GM19043 (cell line): ENCODE measurements around the gene RTL9.

Source experiments
- ATAC-seq: cut with Tn5 transposase; IDR thresholded peaks from one replicate; pipeline ENCODE4 v1.9.1; 2021; ENCODE audit warnings: low read depth; ENCODE audit not compliant: unreplicated experiment

Gene RTL9

GRCh38 chrX:110341189-110342035 lies 17.2 kb upstream of the RTL9 start:
- ATAC-seq, result peak; percentile 81

DNA sequence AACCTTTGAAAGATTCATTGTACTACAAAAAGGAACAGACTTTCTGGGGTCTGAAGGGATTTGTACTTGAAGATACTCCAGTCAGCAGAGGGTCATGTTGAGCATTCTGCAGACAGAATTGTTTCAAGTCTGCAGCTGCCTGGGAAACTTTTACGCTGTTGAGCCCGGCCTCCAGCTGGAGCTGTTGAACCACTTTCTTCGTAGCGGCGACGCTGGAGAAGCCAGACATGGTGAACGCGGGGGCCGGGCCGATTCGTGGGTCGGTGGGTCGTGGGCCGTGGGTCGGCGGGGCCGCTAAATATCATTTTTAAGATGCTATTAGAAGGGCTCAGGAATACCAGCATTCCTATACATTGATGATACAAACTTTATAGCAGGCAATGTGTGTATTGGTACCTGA lies 12.0 kb upstream of the RTL9 start:
- ATAC-seq, result no peak

DNA sequence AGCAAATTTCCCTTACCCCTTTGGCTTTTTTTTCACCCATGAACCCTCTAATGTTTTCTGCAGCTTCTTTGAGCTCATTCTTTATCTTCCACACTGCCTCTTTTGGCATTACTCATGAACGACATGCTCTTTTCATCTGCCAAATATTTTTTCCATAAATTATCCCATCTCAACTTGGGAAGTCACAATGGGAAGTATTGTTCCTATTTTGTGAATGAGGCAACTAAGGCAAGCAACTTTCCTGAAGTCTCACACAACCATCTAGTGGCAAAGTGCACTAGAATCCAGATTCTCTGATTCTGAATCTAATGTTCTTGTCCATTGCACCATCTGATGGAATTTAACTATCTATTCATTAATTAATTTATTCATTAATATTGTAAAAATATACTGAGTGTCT lies 625 bp downstream of the RTL9 start:
- no peak for ATAC-seq

DNA sequence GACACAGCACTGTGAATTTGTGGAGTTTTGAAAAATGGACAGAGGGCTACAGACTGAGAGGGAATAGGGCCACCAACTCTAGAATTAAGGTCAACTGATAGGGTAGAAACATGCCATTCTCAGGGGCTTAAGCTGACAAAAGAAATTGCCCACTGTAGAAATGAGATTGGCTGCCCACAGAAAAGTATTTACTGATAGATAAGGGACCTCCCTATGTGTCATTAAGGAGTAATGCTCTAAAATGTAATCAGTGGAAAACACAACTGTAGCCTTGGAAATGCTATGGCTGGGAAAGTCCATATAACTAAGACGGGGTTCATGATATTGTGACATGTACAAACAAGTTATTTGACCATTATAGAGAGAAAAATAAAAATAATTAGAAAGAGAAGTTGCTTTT lies 4.6 kb downstream of the RTL9 start:
- ATAC-seq, result no peak

DNA sequence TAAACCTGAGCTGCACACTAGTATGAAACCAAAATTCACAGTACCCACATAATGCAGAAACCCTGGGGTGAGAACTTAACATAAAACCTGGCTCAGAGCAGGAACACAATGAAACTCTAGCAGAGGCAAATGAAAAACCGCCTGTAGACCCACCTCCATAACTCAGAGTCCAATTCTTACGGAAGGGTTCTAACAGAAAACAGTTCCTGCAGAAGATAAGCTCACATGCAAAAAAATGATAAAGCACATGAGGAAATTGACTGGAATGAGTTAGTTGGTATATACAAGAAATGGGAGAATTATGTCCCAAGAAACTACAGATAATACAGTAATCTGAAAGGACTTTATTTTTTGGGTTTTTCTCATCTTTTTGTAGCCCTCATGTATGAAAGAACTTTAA lies 14.7 kb downstream of the RTL9 start:
- no peak for ATAC-seq

DNA sequence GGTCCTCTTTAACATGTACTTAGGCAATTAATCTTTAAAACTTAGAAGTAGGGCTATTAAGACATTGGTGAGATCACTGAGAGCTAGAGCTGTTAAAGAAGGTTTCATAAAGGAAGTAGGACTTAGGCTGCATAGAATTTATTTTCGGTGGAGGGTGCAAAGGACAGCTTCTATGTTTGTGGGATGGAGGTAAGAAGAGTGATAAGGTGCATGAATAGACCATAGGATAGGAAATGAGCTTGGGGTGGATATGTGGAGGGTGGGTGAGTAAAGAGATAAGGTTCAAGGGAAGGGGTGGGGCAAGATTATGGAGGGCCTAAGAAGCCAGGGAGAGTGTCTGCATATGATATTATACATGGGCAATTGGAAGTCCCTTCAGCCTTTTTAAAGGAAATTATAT lies 15.9 kb downstream of the RTL9 start:
- ATAC-seq, result no peak

DNA sequence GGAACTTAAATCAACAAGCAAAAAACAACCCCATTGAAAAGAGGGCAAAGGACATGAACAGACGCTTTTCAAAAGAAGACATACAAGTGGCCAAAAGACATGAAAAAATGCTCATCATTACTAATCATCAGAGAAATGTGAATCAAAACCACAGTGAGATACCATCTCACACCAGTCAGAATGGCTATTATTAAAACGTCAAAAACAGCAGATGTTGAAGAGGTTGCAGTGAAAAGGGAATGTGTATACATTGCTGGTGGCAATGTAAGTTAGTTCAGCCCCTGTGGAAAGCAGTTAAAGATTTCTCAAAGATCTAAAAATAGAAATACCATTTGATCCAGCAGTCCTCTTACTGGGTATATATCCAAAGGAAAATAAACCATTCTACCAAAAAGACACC lies 22.6 kb downstream of the RTL9 start:
- ATAC-seq, result no peak

GRCh38 chrX:110383414-110383813 lies 24.8 kb downstream of the RTL9 start:
- no peak for ATAC-seq

DNA sequence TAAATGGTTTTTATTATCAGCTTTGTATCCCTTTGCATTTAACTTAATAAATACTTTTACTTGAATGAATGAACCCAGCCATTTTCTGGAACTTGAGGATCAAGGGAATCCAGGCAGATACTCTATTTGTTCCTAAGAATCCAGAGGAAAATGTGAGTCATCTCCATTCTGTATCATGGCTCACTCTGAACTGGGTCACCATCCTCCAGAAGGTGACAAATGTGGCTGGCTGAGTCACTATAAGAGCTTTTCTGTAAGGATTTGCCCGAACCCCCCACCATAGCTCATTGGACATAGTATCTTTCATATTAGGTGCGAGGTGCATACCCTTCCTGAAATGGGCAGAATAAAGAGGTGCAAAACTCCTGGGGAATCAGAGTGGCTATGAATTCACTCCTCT lies 25.8 kb downstream of the RTL9 start:
- ATAC-seq, result no peak

- ATAC-seq, result no peak
Observed at GRCh38 chrX:110389570-110389969, 30.9 kb downstream of the RTL9 start.

DNA sequence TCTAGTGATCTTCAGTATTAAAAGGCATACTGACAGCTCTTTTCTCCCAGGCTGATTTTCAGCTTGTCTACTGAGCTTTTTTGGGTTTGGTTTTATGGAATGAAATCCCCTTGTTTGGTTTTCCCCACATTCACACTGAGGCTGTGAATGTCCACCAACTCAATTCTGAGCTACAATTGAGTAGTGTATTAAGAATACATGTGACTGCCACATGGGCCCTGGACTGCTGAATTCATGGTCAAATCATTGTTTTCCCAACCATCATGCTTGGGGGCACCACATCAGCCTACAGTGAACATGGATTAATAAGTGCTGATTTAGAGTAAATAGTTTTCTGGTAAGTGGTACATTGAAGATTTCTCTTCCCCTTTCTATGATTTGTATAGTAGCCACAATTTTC lies 32.4 kb downstream of the RTL9 start:
- no peak for ATAC-seq

DNA sequence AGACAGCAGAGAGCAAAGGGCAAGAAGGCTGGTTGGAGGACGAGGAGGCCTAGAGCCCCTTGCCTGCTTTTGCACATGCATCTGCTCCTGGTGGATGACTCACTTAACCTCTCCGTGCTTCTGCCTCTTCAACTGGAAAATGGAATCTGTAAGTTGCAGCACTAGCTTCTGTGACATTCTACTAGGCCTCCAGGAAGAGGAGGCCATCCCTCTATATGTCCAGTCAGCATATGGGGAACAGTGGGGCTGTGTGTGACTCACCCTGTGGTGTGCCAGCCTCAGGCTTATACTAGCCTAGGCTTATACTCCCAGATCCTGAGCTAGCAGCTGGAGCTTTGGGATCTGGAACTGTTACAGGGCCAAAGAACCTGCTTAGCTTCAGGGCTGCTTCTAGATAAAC lies 36.0 kb downstream of the RTL9 start:
- no peak for ATAC-seq

- no peak for ATAC-seq
Observed at GRCh38 chrX:110395877-110396276, 37.2 kb downstream of the RTL9 start.

- ATAC-seq, result no peak
Observed at GRCh38 chrX:110396735-110397134, 38.1 kb downstream of the RTL9 start.

DNA sequence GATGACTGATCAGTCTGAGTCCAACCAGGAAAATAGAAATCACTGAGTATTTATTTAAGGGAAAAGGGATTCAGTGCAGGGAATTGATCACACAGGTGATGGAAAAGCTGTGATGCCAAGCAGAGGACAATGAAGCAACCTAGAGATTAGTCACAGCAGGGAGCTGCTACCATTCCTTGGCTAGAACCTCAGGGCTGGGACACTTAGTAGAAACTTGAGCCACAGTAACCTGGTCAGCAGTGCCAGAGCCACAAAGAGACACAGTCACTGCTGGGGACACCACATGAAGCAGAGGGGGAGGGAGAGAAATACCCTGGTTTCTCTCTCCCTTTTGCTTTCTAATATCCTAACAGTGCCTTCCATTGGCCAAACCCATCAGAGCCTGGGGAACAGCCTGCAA lies 38.7 kb downstream of the RTL9 start:
- no peak for ATAC-seq

- ATAC-seq, result no peak
Observed at GRCh38 chrX:110397904-110398303, 39.3 kb downstream of the RTL9 start.

- ATAC-seq, result no peak
Observed at GRCh38 chrX:110399497-110399896, 40.8 kb downstream of the RTL9 start.

- ATAC-seq, result no peak
Observed at GRCh38 chrX:110399966-110400365, 41.3 kb downstream of the RTL9 start.

DNA sequence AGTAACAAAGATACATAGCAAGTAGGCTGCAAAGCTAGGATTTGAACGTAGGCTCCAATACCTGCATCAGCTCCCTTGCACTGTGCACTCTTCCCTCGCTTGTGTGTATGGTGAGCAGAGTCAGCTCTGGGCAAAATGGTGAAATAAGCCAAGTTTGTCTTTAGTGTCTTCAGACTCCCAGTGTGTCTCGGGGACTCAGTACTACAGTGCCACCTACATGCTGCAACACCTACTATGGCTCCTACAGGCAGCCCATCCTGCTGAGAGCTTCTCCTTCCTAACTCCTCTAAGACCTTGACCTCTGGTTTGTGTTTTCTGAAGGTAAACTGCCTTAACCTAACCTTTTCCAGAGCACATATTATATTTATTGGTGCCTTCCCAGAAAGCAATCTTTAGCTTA lies 42.5 kb downstream of the RTL9 start:
- ATAC-seq, result no peak

DNA sequence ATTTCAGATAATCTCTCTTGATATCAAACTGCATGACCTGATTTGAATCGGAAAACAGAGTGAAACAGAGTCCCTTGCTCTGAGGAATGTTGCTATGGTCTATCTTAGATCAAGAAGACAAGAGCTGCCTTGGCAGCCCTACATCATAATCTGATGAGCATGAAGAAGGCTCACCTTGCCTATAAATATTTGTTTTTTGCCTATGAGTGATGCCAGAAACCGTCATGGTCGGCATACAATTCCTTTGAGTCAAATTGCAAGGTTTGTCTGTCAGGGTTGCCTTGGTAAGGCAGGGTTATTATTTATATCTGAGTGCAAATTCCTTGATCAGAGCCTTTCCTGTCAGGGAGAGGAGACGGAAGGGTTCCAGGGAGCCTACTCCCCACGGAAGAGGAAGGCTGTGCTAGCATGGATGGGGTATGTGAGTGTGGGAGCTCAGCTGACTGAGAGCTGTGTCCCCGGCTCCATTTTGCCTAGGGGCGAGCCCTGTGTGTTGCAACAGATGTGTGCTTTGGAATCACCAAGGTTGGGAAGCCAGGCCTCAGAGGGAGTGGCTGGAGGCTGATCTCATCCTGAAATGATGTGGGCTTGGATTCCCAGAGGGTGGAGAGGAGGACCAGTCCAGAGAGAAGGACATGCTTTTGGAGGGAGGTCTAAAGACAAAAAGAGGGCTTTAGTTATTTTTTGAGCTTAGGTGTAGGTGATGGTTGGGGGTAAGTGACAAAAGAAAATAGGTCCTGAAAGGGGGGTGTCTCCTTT lies 43.6 kb downstream of the RTL9 start:
- ATAC-seq, result no peak

DNA sequence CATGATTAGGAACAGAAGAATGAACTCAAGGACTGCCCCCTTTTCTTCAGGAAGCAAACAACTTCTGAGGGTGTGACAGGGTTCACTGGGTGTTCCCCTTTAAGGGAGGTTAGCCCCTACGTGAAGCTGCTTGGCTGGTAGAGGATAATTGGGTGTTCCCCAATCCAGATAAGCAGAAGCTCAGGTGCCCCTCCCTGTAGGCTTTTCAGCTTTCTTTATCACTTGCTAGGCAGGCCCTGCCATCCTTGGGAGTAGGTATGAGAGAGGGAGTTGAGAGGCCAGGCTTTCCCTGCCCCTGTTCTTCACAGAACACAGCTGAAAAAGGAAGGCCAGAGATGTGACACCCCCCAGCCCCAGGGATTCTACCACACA lies 44.2 kb downstream of the RTL9 start:
- ATAC-seq, result no peak
